ENCODE results near the gene VLDLR.

Gene VLDLR

GRCh38 chr9:2623288-2624050 is 1.9 kb downstream of the VLDLR start:
- Histone ChIP-seq H2BK12ac (ENCODE audit: low read length in 2 of 2) (no peak overlapping the region), H3K18ac (ENCODE audit: low read depth in 1 of 2, low read length in 2 of 2) (no peak overlapping the region), H3K14ac (ENCODE audit: low read length in 2 of 2) (no peak overlapping the region), H3K36me3 (ENCODE audit: control insufficient read depth in 1 of 2, insufficient read depth in 2 of 2, low read depth in 1 of 2, low read length in 2 of 2) (no peaks in the 10 kb centered on the region), H2BK15ac (ENCODE audit: low read depth, poor library complexity, severe bottlenecking) (no peak overlapping the region), H4K91ac (ENCODE audit: low read length) (no peak overlapping the region), H3K4me1 (ENCODE audit: control insufficient read depth, insufficient read depth, low read depth, low read length) (peaks cover 8% of the 10 kb centered on the region), H2AFZ (ENCODE audit: low read depth, low read length) (no peak overlapping the region), H3K27ac (ENCODE audit: low read length, poor library complexity, severe bottlenecking) (peak overlapping the region; percentile 83), H2BK5ac (ENCODE audit: low read depth, low read length, poor library complexity, severe bottlenecking) (no peak overlapping the region), H3K27me3 (ENCODE audit: control insufficient read depth in 1 of 2, insufficient read depth in 1 of 2, low read length in 2 of 2) (peaks cover 12 to 14% of the 10 kb centered on the region in 2 experiments), H3K79me1 (replicated peaks; ENCODE audit: low read length, poor library complexity, severe bottlenecking) (peaks cover 2% of the 10 kb centered on the region), H3K4me2 (ENCODE audit: low read length, poor library complexity, severe bottlenecking) (peak overlapping the region; percentile 77), H3K4me3 (ENCODE audit: insufficient read depth in 1 of 2, low read depth in 1 of 2, low read length in 2 of 2) (peak overlapping the region; percentile 78), H3K4ac (ENCODE audit: low read depth in 1 of 2, low read length in 2 of 2) (no peak overlapping the region), H3K23ac (ENCODE audit: low read length in 2 of 2) (no peak overlapping the region), H4K8ac (ENCODE audit: low read length) (no peak overlapping the region), H2BK120ac (ENCODE audit: low read depth, low read length) (no peak overlapping the region), H3K9ac (ENCODE audit: low read length) (peak overlapping the region; percentile 77), H2AK5ac (ENCODE audit: low read length, severe bottlenecking) (no peak overlapping the region), H3K9me3 (ENCODE audit: control insufficient read depth, low read length) (no peaks in the 10 kb centered on the region)
- DNase-seq: peak; percentile 43
- WGBS: 7% methylated on average over 32 of the region's 34 CpGs

- Histone ChIP-seq H2AK5ac (ENCODE audit: low read length, severe bottlenecking) (no peak overlapping the region), H3K36me3 (ENCODE audit: control insufficient read depth in 1 of 2, insufficient read depth in 2 of 2, low read depth in 1 of 2, low read length in 2 of 2) (no peaks in the 10 kb centered on the region), H3K27ac (ENCODE audit: low read length, poor library complexity, severe bottlenecking) (peak overlapping the region; percentile 46), H2BK5ac (ENCODE audit: low read depth, low read length, poor library complexity, severe bottlenecking) (no peak overlapping the region), H4K8ac (ENCODE audit: low read length) (no peak overlapping the region), H2BK120ac (ENCODE audit: low read depth, low read length) (no peak overlapping the region), H3K4me1 (ENCODE audit: control insufficient read depth, insufficient read depth, low read depth, low read length) (peaks cover 8% of the 10 kb centered on the region), H3K14ac (ENCODE audit: low read length in 2 of 2) (no peak overlapping the region), H2BK12ac (ENCODE audit: low read length in 2 of 2) (no peak overlapping the region), H3K4ac (ENCODE audit: low read depth in 1 of 2, low read length in 2 of 2) (no peak overlapping the region), H3K4me2 (ENCODE audit: low read length, poor library complexity, severe bottlenecking) (no peak overlapping the region), H3K9ac (ENCODE audit: low read length) (no peak overlapping the region), H4K91ac (ENCODE audit: low read length) (no peak overlapping the region), H2AFZ (ENCODE audit: low read depth, low read length) (no peak overlapping the region), H2BK15ac (ENCODE audit: low read depth, poor library complexity, severe bottlenecking) (no peak overlapping the region), H3K79me1 (replicated peaks; ENCODE audit: low read length, poor library complexity, severe bottlenecking) (peaks cover 2% of the 10 kb centered on the region), H3K4me3 (ENCODE audit: insufficient read depth in 1 of 2, low read depth in 1 of 2, low read length in 2 of 2) (no peak overlapping the region), H3K9me3 (ENCODE audit: control insufficient read depth, low read length) (no peaks in the 10 kb centered on the region), H3K18ac (ENCODE audit: low read depth in 1 of 2, low read length in 2 of 2) (no peak overlapping the region), H3K23ac (ENCODE audit: low read length in 2 of 2) (no peak overlapping the region), H3K27me3 (ENCODE audit: control insufficient read depth in 1 of 2, insufficient read depth in 1 of 2, low read length in 2 of 2) (peaks cover 12% of the 10 kb centered on the region in 2 experiments)
- no peak for DNase-seq
- WGBS: 100% methylated on average over 1 of the region's 1 CpG
Observed at GRCh38 chr9:2624051-2624682, 2.6 kb downstream of the VLDLR start.

GRCh38 chr9:2625427-2625826 is 3.8 kb downstream of the VLDLR start:
- Histone ChIP-seq H3K36me3 (ENCODE audit: control insufficient read depth in 1 of 2, insufficient read depth in 2 of 2, low read depth in 1 of 2, low read length in 2 of 2) (no peaks in the 10 kb centered on the region), H3K4ac (ENCODE audit: low read depth in 1 of 2, low read length in 2 of 2) (no peak overlapping the region), H3K27ac (ENCODE audit: low read length, poor library complexity, severe bottlenecking) (no peak overlapping the region), H2BK15ac (ENCODE audit: low read depth, poor library complexity, severe bottlenecking) (no peak overlapping the region), H2BK120ac (ENCODE audit: low read depth, low read length) (no peak overlapping the region), H2BK12ac (ENCODE audit: low read length in 2 of 2) (no peak overlapping the region), H3K23ac (ENCODE audit: low read length in 2 of 2) (no peak overlapping the region), H3K14ac (ENCODE audit: low read length in 2 of 2) (no peak overlapping the region), H2AFZ (ENCODE audit: low read depth, low read length) (no peak overlapping the region), H3K4me1 (ENCODE audit: control insufficient read depth, insufficient read depth, low read depth, low read length) (peaks cover 8% of the 10 kb centered on the region), H3K79me1 (replicated peaks; ENCODE audit: low read length, poor library complexity, severe bottlenecking) (peaks cover 4% of the 10 kb centered on the region), H3K9ac (ENCODE audit: low read length) (no peak overlapping the region), H3K4me2 (ENCODE audit: low read length, poor library complexity, severe bottlenecking) (no peak overlapping the region), H3K18ac (ENCODE audit: low read depth in 1 of 2, low read length in 2 of 2) (no peak overlapping the region), H3K9me3 (ENCODE audit: control insufficient read depth, low read length) (no peaks in the 10 kb centered on the region), H2AK5ac (ENCODE audit: low read length, severe bottlenecking) (no peak overlapping the region), H3K4me3 (ENCODE audit: insufficient read depth in 1 of 2, low read depth in 1 of 2, low read length in 2 of 2) (no peak overlapping the region), H4K8ac (ENCODE audit: low read length) (no peak overlapping the region), H2BK5ac (ENCODE audit: low read depth, low read length, poor library complexity, severe bottlenecking) (no peak overlapping the region), H3K27me3 (ENCODE audit: control insufficient read depth in 1 of 2, insufficient read depth in 1 of 2, low read length in 2 of 2) (peaks cover 2 to 7% of the 10 kb centered on the region in 2 experiments), H4K91ac (ENCODE audit: low read length) (no peak overlapping the region)
- 96% methylated on average over 2 of the region's 4 CpGs for WGBS
- no peak for DNase-seq

- Histone ChIP-seq H3K9ac (ENCODE audit: low read length) (no peak overlapping the region), H2BK15ac (ENCODE audit: low read depth, poor library complexity, severe bottlenecking) (no peak overlapping the region), H3K27me3 (ENCODE audit: control insufficient read depth in 1 of 2, insufficient read depth in 1 of 2, low read length in 2 of 2) (no peaks in the 10 kb centered on the region), H2BK12ac (ENCODE audit: low read length in 2 of 2) (no peak overlapping the region), H2BK120ac (ENCODE audit: low read depth, low read length) (no peak overlapping the region), H3K4me1 (ENCODE audit: control insufficient read depth, insufficient read depth, low read depth, low read length) (no peaks in the 10 kb centered on the region), H3K4me2 (ENCODE audit: low read length, poor library complexity, severe bottlenecking) (no peak overlapping the region), H2AK5ac (ENCODE audit: low read length, severe bottlenecking) (no peak overlapping the region), H2AFZ (ENCODE audit: low read depth, low read length) (no peak overlapping the region), H3K4ac (ENCODE audit: low read depth in 1 of 2, low read length in 2 of 2) (no peak overlapping the region), H3K27ac (ENCODE audit: low read length, poor library complexity, severe bottlenecking) (no peak overlapping the region), H3K79me1 (replicated peaks; ENCODE audit: low read length, poor library complexity, severe bottlenecking) (peaks cover 7% of the 10 kb centered on the region), H2BK5ac (ENCODE audit: low read depth, low read length, poor library complexity, severe bottlenecking) (no peak overlapping the region), H3K14ac (ENCODE audit: low read length in 2 of 2) (no peak overlapping the region), H3K23ac (ENCODE audit: low read length in 2 of 2) (no peak overlapping the region), H4K91ac (ENCODE audit: low read length) (no peak overlapping the region), H3K18ac (ENCODE audit: low read depth in 1 of 2, low read length in 2 of 2) (no peak overlapping the region), H4K8ac (ENCODE audit: low read length) (no peak overlapping the region), H3K9me3 (ENCODE audit: control insufficient read depth, low read length) (no peaks in the 10 kb centered on the region), H3K4me3 (ENCODE audit: insufficient read depth in 1 of 2, low read depth in 1 of 2, low read length in 2 of 2) (no peak overlapping the region), H3K36me3 (ENCODE audit: control insufficient read depth in 1 of 2, insufficient read depth in 2 of 2, low read depth in 1 of 2, low read length in 2 of 2) (no peaks in the 10 kb centered on the region)
- 88% methylated on average over 5 of the region's 5 CpGs for WGBS
- no peak for DNase-seq
Observed at GRCh38 chr9:2628919-2629318, 7.3 kb downstream of the VLDLR start.
